GM20000 (cell line): ENCODE data around the gene HMOX2.
A peak's percentile ranks its signal among the peaks of the same experiment; 100 is the strongest.

Experiments
- DNase-seq: peaks from one replicate; pipeline ENCODE4 v3.0.0; 2012; ENCODE audit warnings: low spot score
- CTCF ChIP-seq: IDR thresholded peaks from 2 replicates; pipeline ENCODE4 v1.5.1; 2012; ENCODE audit warnings: mild to moderate bottlenecking, control low read depth; ENCODE audit errors: extremely low read depth, missing control alignments

The HMOX2 gene

GRCh38 chr16:4525634-4526277 is 49.6 kb downstream of the HMOX2 start:
- no peak for DNase-seq
- no peak for TF ChIP-seq CTCF

- TF ChIP-seq CTCF: no peak
- DNase-seq: peak; percentile 56
These were observed 53.2 kb downstream of the HMOX2 start for GRCh38 chr16:4529085-4530060.

- TF ChIP-seq CTCF: no peak
These were observed 55.6 kb downstream of the HMOX2 start for GRCh38 chr16:4531811-4532210.

GRCh38 chr16:4532238-4532637 is 56.0 kb downstream of the HMOX2 start:
- no peak for DNase-seq
- TF ChIP-seq CTCF: no peak

More at GRCh38 chr16:4531811-4532210, 55.6 kb downstream of the HMOX2 start:
- no peak for DNase-seq

- DNase-seq: no peak
- no peak for TF ChIP-seq CTCF
These were observed 57.3 kb downstream of the HMOX2 start for GRCh38 chr16:4533490-4533889.

GRCh38 chr16:4534151-4534790 is 58.1 kb downstream of the HMOX2 start:
- TF ChIP-seq CTCF: no peak

More at GRCh38 chr16:4534151-4534790, 58.1 kb downstream of the HMOX2 start:
- DNase-seq: no peak
